ENCODE results near the gene PELO.
"Not testable (repeated sequence)": the region's sequence is repeated elsewhere in the genome, so short reads cannot be mapped to it uniquely, and the experiment has no call there.

Gene PELO

DNA sequence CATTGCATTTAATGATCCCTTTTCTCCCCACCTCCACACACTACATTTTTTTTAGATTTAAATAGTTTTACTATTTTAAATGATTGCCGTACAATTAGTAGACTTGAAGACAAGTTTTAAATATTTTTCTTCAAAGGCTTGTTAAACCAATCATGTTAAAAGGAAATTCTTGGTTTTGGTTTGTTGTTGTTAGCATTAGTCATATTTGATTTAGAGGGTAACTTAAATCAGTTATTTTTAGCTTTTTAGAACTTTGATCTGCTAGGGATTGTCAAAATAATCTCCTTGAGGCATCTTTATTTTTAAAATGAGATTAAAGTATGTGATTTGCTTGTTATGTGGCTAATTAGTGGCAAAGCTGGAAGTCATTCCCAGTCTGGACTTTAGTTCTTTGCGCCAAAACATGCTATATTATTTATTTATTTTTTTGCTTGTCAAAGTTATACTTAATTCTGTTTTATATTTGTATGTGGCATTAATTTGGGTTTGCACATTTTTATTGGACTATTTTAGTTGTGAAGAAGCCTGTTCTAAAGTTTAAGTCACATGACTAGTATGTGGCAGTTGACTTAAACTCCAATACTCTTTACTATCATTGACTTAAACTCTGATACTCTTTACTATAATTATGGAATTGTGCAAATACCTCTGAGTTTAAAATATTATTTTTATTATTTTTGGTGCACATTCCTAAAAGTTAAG lies 14.7 kb downstream of the PELO start:
- DNase-seq: no peak

DNA sequence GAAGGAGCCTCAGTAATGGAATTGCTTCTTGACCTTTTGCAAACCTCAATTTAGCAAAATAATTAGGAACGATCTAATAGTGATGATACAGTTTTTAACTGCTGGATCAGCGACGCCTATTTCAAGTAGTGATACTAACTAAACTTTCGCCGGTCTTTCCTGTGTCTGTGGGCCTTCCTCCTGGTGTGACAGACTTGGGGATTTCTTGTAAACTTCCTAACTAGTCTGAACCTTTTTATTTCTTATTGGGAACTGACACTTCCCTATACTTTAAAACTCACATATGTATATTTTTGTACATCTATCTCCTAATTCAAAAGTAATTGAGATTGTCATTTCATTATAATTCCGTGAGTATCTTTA lies 15.2 kb downstream of the PELO start:
- DNase-seq: no peak

DNA sequence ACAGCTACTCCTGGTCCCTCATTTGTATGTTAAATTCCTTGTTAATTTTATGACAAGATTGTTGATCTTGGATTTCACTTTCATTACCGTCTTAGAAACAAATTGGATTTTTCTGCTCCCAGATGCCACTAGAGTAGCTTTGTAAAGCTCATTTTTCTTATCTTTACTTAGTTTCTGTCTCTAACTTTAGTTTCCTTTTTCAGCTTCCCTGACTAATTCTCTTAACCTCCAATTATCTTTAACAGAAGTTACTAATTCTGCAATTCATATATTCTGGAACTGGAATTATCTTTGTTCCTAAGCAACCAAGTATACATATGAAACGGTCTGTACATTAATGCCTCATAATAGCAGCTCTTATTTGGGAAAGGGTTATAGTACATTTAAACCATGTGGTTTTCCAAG lies 16.7 kb downstream of the PELO start:
- DNase-seq: no peak

DNA sequence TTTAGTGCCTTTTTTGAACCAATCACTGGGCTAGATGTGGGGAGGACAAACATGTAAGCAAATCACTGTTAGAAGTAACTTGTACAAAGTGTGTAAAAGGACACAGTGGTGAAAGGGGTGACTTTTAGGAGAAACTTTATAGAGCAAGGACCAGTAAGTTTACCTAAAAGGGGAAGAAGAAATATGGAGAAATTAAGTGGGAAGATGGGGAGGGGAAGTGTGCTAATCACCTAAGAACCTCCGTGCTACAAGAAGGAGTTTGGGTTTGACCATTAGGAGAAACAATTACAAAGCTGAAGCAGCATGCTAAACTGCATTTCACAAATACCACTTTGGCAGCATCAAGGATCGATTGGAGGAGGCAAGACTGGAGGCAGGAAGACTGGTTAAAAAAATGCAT lies 17.3 kb downstream of the PELO start:
- DNase-seq: no peak

DNA sequence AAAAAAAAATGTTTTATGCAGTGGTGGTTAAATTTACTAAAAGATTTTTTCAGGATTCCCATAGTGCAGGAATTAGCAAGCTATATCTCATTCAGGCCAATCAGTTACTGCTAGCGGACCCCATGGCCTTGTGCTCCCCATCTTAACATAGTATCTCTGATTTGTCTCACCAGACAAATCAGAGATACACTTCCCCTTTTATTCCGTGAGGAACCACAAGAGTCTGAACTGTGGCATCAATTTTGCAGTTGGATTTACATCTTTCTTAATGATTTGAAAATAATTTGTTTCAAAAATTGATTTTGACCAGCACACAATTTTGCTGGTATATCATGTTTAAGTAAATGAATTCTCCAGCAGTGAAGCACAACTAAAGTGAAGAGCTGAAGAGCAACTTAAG lies 17.9 kb downstream of the PELO start:
- DNase-seq: no peak

DNA sequence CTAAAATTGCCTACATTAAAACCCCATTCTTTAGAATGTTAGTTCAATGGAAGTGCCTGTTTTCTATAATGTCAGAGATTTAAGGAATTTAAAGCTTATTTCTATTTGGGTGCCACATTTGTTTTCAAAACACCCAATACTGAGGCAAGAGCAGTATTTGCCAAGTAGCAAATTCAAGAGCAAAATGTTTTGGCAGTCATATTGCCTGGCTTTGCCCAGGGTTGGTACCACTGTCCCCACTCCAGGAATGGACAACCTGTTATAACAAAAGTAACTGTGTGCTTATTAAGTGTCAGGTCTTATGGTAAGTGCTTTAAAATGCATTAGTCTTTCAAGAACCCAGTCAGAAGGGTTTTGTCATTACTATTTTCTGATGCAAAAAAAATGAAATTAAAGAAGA lies 19.3 kb downstream of the PELO start:
- no peak for DNase-seq

DNA sequence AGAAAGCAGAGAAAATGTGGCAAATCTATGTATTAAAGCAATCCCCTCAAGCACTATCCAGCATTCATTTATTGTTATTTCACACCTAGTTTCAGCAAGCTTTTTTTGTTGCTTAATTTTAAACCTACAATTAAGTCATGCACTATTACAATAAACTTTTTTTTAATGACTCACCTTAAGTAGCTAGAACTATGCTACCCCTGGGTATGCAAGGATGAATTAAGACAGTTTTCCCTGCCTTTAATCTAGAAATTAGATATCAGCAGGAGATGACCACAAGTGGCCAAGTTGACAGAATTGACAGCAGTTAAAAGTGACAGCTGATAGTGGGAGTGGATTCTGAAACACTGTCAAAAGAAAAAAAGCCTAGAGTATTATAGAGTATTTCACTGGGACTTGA lies 20.0 kb downstream of the PELO start:
- DNase-seq: no peak

DNA sequence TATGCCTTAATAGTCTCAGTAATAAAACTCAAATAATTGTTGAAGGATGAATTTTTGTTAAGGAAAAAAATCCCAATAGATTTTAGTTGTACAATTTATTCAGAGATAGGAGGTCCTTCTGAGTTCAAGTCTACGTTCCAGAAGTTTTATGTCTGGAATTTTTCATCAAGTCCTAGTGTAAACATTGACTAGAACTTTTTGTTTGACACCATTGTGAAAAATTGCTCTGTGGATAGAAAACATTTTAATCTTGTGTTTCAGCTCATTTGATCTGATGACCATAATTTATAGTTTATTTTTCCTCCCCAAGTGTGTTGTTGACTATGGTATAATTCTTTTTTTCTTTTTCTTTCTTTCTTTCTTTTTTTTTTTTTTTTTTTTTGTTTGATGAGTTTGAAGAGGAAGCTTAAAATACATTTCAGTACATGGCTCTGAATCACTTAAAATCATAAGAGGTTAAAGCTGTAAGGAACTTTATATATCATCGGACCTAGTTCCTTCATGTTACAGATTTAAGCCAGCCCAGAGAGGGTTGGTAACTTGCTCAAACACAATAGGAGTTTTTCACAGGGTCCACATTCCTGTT lies 20.7 kb downstream of the PELO start:
- DNase-seq: no peak

DNA sequence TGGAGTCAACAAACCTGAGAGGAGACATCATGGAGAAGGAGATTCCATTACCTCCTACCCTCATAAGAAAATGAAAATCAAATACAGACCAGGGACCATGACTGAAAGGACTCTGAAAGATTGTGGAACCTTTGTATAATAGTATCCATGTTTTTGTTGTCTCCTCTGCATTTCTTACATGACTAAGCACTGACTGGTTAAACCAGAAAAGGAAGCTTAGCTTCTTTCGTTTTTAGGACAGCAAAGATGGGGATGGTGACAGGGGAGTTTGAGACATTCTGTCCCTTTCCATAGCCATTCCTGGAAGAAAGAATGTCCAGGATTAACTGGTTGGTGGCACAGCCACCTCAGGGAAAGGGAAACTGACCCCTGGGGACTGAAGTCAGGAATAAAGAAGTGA lies 22.2 kb downstream of the PELO start:
- DNase-seq: no peak

DNA sequence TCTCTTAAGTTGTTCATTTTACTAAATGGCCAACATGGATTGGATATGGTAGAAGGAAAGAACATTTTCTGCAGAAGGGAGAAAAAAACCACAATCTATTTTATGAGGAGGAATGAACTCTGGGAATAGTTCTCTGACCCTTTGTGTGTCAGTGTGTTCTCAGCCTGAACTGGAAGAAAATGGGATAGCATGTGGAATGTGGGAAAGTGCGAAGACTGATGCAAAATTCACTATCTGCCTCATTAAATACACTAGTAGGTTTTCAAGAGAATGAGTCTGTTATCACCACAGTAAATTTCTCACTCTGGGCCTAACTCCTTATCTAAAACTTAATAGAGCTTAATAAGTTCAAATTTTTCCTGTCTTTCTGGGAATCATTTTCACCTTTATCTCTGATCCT lies 22.7 kb downstream of the PELO start:
- no peak for DNase-seq

DNA sequence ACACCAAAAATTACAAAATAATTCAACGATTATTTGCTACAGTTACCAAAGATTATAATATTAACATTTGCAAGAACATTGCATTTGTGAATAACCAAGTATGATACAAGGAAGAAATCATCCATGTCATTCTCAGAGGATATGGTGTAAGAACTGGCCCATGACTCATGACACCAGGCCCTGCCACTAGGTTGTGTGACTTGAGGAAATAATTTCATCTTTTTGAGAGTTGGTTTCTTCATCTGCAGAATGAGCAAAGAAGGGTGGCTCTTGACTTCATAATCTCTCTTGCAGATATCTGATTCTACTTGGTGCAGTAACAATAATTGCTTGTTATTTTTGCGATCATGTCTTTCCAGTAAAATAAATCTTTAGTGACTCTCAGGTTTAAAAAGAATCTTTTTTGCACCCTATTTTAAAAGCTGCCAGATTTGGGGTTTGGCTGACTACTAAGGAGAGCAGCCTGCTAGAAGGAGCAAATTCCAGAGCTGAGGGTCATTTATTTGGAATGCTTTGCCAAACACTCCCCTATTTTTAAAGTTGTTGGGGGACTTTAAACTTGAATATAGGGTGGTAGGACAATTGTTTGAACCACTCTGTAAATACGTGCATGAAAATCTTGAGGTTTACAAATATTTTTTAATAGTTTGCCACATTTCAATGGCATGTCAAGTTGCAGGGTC lies 23.5 kb downstream of the PELO start:
- DNase-seq: no peak

DNA sequence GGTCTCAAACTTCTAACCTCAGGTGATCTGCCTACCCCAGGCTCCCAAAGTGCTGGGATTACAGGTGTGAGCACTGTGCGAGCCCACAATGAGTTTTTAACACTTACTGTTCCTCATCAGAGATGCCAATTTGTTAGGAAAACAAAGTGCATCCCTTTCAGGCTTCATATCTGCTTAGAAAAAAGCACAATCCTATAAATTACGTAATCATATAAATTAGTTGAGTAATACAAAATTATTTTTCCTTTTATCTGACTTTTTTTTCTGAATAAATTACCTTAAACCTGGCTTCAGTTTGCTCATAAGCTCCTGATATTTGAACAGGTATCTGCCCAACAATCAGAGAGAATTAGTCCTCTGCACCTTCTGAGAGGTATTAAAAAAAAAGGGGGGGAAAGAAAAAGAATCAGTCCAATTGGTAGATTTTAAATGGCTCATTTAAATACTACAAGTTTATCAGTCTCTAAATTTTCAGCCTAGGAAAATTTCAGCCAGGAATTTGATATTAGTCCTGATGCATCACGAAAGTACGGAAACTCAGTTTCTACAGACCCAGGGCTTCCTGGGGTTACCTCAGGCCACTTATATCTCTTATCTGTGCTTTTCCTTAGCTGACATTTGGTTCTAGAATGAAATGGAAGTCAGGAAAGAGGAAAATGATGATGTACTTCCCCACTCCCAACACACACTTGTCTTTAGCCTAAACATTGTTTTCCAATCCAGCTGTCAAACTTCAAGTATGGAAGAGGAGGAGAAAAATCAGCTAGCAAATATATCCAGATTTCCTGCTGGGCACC lies 26.8 kb downstream of the PELO start:
- no peak for DNase-seq

DNA sequence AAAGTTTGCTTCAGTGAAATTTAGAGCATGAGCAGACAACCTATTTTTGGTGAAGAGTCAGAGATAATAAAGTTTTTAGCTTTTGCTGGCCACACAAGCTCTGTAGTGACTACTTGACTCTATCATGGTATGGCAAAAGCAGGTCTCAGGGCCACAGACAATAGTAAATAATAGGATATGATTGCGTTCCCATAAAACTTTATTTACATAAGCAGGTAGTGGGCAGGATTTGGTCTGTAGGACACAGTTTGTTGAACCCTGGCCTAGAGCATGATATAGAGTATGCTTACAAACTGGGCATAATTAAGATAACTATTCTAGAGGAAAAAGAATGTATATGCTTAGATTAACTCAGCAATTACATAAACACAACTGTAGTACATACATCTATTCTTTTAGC lies 30.1 kb downstream of the PELO start:
- DNase-seq: no peak

DNA sequence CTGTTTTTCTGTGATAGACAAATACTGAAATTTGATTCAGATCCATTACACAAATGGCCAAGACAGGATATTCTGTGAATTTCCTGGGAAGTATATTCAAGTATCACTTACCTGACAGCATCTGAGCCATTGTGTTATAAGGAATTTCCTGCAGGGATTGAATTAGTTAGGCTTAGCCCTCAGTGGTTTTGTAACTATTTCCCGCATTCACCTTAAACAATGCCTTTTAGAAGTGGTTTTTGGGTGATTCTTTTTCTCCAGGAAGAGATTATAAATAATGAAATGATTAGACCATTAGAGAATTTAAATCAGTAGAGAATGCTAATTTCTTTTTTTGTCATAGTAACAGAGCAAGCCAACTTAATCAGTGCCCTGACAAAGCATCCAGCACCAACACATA lies 30.6 kb downstream of the PELO start:
- no peak for DNase-seq

DNA sequence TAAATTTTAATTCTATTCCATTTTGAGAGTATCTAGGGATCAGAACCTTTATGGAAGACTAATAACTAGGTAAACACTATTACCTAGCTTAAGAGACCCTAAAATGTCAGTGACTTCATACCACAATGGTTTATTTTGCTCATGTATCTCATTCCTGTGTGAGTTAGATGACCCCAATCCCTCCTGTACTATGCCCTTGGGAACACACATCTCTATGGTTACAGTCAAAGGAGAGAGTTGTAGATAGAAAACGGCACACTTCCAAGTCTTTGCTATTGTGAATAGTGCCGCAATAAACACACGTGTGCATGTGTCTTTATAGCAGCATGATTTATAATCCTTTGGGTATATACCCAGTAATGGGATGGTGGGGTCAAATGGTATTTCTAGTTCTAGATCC lies 31.1 kb downstream of the PELO start:
- not testable (repeated sequence) for DNase-seq

DNA sequence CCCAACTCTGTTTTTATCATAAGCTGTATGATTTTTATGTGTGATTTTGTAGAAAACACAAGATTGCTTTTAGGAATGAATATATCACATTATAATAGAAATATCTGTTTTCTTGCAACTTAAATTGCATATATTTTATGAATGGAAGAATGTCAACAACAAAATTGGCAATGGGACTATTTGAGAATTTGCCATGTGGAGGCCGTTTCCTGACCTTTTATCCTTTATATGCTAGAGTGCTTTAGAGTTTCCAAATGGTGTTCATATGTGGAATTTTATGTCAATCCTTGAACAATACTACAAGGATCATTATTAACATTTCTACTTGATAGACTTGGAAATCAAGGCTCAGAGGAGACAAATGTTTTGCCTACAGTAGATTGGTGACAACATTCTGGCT lies 34.2 kb downstream of the PELO start:
- DNase-seq: no peak

DNA sequence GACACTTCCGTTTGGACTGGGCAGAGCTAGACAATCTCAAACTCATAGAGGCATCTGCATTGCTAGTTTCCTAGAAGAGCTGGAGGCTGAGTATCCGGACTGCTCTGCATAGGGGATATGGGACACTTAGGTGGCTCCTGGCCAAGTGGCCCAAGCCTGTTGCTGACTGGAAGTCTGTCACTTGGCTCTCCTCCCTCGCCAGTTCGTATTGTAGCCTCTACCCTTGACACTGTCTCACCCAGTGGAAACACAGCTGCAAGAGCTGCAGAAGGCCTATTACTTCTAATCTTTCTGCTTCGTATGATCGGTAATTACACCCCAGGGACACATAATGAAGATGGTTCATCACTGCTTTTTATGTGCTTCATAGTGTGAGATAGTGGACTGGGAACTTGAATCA lies 34.7 kb downstream of the PELO start:
- no peak for DNase-seq

DNA sequence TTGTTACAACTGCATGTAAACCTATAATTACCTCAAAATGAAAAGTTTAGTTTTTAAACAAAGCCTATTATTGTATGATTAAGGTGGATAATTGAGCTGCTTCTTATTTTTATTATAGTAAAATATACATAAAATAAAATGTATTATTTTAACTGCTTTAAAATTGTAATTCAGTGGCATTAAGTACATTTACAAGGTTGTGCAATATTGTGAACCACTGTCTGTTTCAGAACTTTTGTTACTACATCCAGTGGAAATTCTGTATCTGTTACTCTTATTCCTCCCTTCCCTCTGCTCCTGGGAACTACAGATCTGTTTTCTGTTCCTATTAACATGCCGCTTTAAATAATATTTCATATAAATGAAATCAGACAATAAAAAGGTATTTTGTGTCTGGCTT lies 37.1 kb downstream of the PELO start:
- no peak for DNase-seq

DNA sequence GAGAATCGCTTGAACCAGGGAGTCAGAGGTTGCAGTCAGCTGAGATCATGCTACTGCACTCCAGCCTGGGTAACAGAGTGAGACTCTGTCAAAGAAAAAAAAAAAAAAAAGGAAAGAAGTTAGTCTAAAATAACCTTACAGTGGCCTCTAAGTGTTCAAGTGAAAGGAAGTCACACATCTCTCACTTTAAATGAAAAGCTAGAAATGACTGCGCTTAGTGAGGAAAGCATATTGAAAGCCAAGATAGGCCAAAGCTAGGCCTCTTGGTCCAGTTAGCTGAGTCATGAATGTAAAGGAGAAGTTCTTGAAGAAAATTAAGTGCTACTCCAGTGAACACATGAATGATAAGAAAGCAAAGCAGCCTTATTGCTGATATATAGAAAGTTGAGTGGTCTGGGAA lies 38.1 kb downstream of the PELO start:
- no peak for DNase-seq

DNA sequence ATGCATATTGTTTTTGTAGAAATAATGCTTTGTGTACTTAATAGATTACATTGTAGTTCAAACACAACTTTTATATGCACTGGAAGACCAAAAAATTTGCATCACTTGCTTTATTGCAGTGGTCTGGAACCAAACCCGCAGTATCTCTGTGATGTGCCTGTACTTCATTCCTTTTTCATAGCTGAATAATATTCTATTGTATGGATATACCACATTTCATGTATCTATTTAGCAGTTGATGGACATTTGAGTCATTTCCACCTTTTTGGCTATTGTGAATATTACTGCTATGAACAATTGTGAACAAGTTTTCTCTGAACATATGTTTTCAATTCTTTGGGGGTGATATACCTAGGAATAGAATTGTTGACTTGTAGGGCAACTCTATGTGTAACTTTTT lies 40.1 kb downstream of the PELO start:
- no peak for DNase-seq

DNA sequence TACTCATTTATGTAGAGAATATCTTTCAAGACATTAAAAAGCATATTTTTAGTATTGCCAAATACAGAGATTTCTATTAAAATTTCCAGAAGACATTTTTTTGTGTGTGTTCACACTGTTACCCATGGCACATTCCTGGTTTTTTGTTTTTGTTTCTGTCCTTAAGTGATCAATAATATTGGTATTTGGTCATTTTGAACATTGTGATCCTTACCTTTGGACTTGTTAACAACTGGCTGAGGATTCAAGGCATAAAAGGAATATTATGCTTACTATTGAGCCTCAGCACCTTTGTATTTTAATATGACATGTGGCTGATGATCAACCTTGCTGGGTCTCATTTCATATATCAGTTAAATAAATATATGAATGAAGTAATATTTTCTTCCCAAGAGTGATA lies 41.9 kb downstream of the PELO start:
- no peak for DNase-seq

DNA sequence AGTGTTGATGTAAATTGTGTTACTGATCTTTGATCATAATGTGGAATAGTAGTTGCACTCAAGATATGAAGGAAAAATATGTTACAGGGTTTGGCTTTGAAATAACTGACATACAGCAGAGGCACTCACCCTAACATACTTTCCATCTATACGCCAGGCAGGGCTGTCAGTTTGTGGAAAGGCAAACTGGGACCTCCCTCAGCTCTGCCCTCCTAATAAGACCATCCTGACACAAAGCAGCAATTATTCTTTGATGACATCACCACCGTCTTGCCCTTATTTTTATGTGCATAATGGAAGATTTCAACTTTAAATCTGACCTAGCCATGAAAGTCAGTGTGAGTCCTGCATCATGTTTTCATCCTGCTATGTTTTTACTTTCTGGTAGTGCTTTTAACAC lies 42.9 kb downstream of the PELO start:
- DNase-seq: no peak

DNA sequence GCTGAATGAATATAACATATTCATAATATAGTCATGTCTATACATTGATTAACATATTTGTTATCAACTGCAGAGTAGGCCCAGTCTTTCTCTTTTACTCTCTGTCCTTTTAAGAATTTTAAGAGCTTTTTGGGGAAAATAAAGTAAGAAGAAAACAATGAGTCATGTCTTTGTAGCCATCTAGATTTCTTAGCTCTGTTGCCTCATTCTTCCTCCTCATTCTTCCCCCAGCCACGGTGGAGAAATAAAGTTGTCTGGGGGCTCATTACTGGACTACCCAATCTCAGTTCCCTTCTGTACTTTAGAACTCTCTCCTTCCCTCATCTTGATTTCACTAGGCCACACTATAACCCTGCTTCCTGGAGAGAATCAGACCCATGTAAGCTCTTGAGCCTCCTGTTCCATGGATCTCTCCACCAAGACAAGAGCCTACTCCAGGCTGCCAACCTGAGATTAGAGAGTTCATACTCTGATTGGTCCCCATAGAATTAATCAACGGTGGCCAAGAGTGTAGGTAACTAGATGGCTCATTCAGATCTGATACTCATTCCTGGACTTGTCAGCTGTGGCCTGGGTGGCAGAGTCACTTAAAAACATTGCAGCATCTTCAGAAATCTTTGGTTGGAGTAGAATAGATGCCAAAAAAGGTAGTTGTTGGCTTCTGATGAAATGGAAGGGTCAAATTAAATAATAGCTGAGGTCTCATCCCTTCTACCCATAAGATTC lies 44.2 kb downstream of the PELO start:
- no peak for DNase-seq

All from NCI-H1105 treated with DMSO at 0.1 percent for 48 hours (cell line).